Erythroblast (primary cell): Measurements from ENCODE around the gene CD164L2.

ENCODE experiments used
- GATA1 ChIP-seq: IDR thresholded peaks from 2 replicates; pipeline ENCODE4 v1.6.1; 2011; ENCODE audit warnings: low read depth, mild to moderate bottlenecking, control low read depth, low read length, moderate library complexity
- POLR2A ChIP-seq: IDR thresholded peaks from 2 replicates; pipeline ENCODE4 v1.6.1; 2011; ENCODE audit warnings: mild to moderate bottlenecking, low read length

GRCh38 chr1:27367160-27367650 is 15.9 kb downstream of the CD164L2 start:
- no peak for TF ChIP-seq POLR2A
- no peak for TF ChIP-seq GATA1
